GM12878 (cell line): ENCODE results near the gene S100A4. TPM values are rescaled to one million over a fixed set of nuclear protein-coding genes. Genes with fewer than 3 reads are reported as not detected.

Experiments
- ATAC-seq: fragments of 200-7000 bp; cut with Tn5 transposase; 3 replicates; pipeline ENCODE4 v1.9.1; 2020; ENCODE audit warnings: mild to moderate bottlenecking, moderate library complexity
- BruUV-seq: library from RNA; stranded (reverse); fragments of 400-500 nt; replicated peaks from 2 replicates; lab custom pipeline; 2021; lab: Mats Ljungman, UMichigan
- CTCF ChIA-PET: fragments of 300-600 bp; sonication (Branson Sonifier 250); formaldehyde crosslinking; extraction: SDS; loops from one replicate; lab custom pipeline; 2021; ENCODE audit warnings: inconsistent platforms; lab: Yijun Ruan, JAX
- POLR2A ChIA-PET: fragments of 350-600 bp; formaldehyde crosslinking; extraction: SDS; loops from one replicate; lab custom pipeline; 2021; ENCODE audit warnings: inconsistent platforms; lab: Charles Lee
- RAD21 ChIA-PET: fragments of 300-600 bp; sonication (Branson Sonifier 250); formaldehyde crosslinking; loops from one replicate; lab custom pipeline; 2023; ENCODE audit warnings: antibody characterized with exemption; ENCODE audit not compliant: unreplicated experiment; lab: Charles Lee
- SMC1A ChIA-PET: fragments of 300-600 bp; sonication (Branson Sonifier 250); formaldehyde crosslinking; loops from one replicate; lab custom pipeline; 2023; ENCODE audit not compliant: unreplicated experiment, uncharacterized antibody; lab: Charles Lee
- DNase-seq: peaks from one replicate; pipeline ENCODE4 v3.0.0-alpha.2; 2011; ENCODE audit warnings: low read depth, low spot score
- FAIRE-seq: peaks from 3 replicates; lab custom pipeline; 2011; peaks lifted over from hg19 to GRCh38; lab: Jason Lieb, UNC
- H2AFZ ChIP-seq: 2 replicates; pipeline ENCODE4 v1.6.0; 2011; ENCODE audit warnings: low read depth, low read length, control low read depth; ENCODE audit not compliant: control insufficient read depth
- H3K27ac ChIP-seq: 2 replicates; pipeline ENCODE4 v1.5.1; 2011; ENCODE audit warnings: control low read depth; ENCODE audit not compliant: control insufficient read depth, insufficient read depth
- H3K27me3 ChIP-seq, 2 experiments: replicated peaks in 1 of 2; 2 replicates each; pipeline versions ENCODE4 v1.6.0 to v1.6.1; 2011; ENCODE audit warnings: low read length in 1 of 2; ENCODE audit not compliant: control insufficient read depth in 2 of 2, insufficient read depth in 2 of 2
- H3K36me3 ChIP-seq, 2 experiments: 2 replicates each; pipeline ENCODE4 v1.5.1; 2011; ENCODE audit warnings: low read length in 1 of 2; ENCODE audit not compliant: control insufficient read depth in 2 of 2, insufficient read depth in 2 of 2
- H3K4me1 ChIP-seq: 2 replicates; pipeline ENCODE4 v1.6.1; 2011; ENCODE audit warnings: mild to moderate bottlenecking, low read length, moderate library complexity, mixed read lengths; ENCODE audit not compliant: control insufficient read depth, insufficient read depth
- H3K4me2 ChIP-seq: 2 replicates; pipeline ENCODE4 v1.6.0; 2011; ENCODE audit warnings: control low read depth; ENCODE audit not compliant: control insufficient read depth, insufficient read depth
- H3K4me3 ChIP-seq: fragments of 200-600 bp; sonication (generic); 2 replicates; pipeline ENCODE4 v1.5.1; 2016
- H3K79me2 ChIP-seq: 2 replicates; pipeline ENCODE4 v1.6.0; 2011; ENCODE audit warnings: low read length; ENCODE audit not compliant: control insufficient read depth, insufficient read depth
- H3K9ac ChIP-seq: 2 replicates; pipeline ENCODE4 v1.8.0; 2011; ENCODE audit warnings: low read length, control low read depth, mixed read lengths; ENCODE audit not compliant: control insufficient read depth, insufficient read depth
- H3K9me3 ChIP-seq: replicated peaks from 3 replicates; pipeline ENCODE4 v1.5.1; 2011; ENCODE audit warnings: mild to moderate bottlenecking, low read length; ENCODE audit not compliant: control insufficient read depth, insufficient read depth
- H4K20me1 ChIP-seq: 2 replicates; pipeline ENCODE4 v1.6.0; 2011; ENCODE audit not compliant: control insufficient read depth, insufficient read depth
- BCL3 ChIP-seq: IDR thresholded peaks from 2 replicates; pipeline ENCODE4 v1.6.1; 2011; ENCODE audit warnings: borderline replicate concordance, low read depth, mild to moderate bottlenecking, moderate library complexity, low read length; ENCODE audit not compliant: insufficient read depth, poor library complexity, severe bottlenecking
- CBX3 ChIP-seq: fragments of 200-600 bp; sonication (generic); IDR thresholded peaks from 2 replicates; pipeline ENCODE4 v1.6.1; 2016; ENCODE audit warnings: low read depth, borderline replicate concordance
- MEF2A ChIP-seq: IDR thresholded peaks from 2 replicates; pipeline ENCODE4 v1.6.1; 2011; ENCODE audit warnings: low read depth, mild to moderate bottlenecking, low read length, moderate library complexity; ENCODE audit not compliant: insufficient read depth
- MTA2 ChIP-seq: fragments of 450-650 bp; IDR thresholded peaks from 2 replicates; pipeline ENCODE4 v1.6.1; 2016; ENCODE audit warnings: low read depth, mild to moderate bottlenecking, moderate library complexity
- PBX3 ChIP-seq: IDR thresholded peaks from 2 replicates; pipeline ENCODE4 v1.6.1; 2011; ENCODE audit warnings: mild to moderate bottlenecking, low read depth, low read length, moderate library complexity; ENCODE audit not compliant: insufficient replicate concordance
- RAD51 ChIP-seq: fragments of 450-650 bp; IDR thresholded peaks from 2 replicates; pipeline ENCODE4 v1.6.1; 2016; ENCODE audit warnings: moderate library complexity, mild to moderate bottlenecking, inconsistent platforms
- SKIL ChIP-seq: fragments of 450-650 bp; IDR thresholded peaks from 2 replicates; pipeline ENCODE4 v1.6.1; 2017; ENCODE audit warnings: mild to moderate bottlenecking, low read depth, inconsistent platforms; ENCODE audit not compliant: poor library complexity, severe bottlenecking
- SMAD5 ChIP-seq: IDR thresholded peaks from 2 replicates; pipeline ENCODE4 v1.6.1; 2016; ENCODE audit warnings: antibody characterized with exemption, low read depth
- SUPT20H ChIP-seq: IDR thresholded peaks from 2 replicates; pipeline ENCODE4 v1.6.1; 2011; ENCODE audit warnings: low read depth, mild to moderate bottlenecking, low read length, moderate library complexity, borderline replicate concordance; ENCODE audit not compliant: control insufficient read depth
- WGBS: methylation state at CpG from one replicate; pipeline ENCODE4 v1.1.6; 2016; ENCODE audit warnings: low lambda C conversion rate; ENCODE audit not compliant: insufficient replicate concordance, insufficient coverage; ENCODE audit errors: missing lambda C conversion rate; 5-methylcytosine and 5-hydroxymethylcytosine counted together
- in situ Hi-C: fragments of 300-500 bp; cut with MboI; formaldehyde crosslinking; loops from 9 replicates; pipeline ENCODE4 v1.14.3; 2018; ENCODE audit warnings: mixed read lengths
- intact Hi-C: fragments of 100-400 bp; cut with micrococcal nuclease; formaldehyde crosslinking; loops from one replicate; pipeline ENCODE4 v1.14.2; 2022; ENCODE audit not compliant: unreplicated experiment
- polyA plus RNA-seq, 11 experiments: library from polyadenylated mRNA; depleted of rRNA in 4 of 11; unstranded in 6 of 11; stranded (reverse) in 5 of 11; fragments of >200 nt; fragmentation: Nextera tagmentation in 4 of 11; fragmentation: Illumina TruSeq in 1 of 11; extraction: Ambion mirVana in 4 of 11; extraction: Trizol in 1 of 11; gene quantifications; 1 replicate in 1 of 11; 2 replicates in 10 of 11; pipeline versions ENCODE4 v1.2.1 to v1.2.3, GENCODE V29; 2011 to 2016; ENCODE audit warnings: inconsistent platforms in 2 of 11, missing spikeins in 2 of 11, low read depth in 1 of 11
- total RNA-seq, 4 experiments: library from RNA; depleted of rRNA in 3 of 4; stranded (reverse); fragments of >200 nt in 3 of 4; fragmentation: Illumina TruSeq in 1 of 4; extraction: Trizol in 1 of 4; gene quantifications; 2 replicates each; pipeline versions ENCODE4 v1.2.1 to v1.2.3, GENCODE V29; 2013 to 2021

S100A4 gene
- total and polyA plus RNA-seq, 10 of the 15 experiments (the other 5 are each of a cell fraction or from before 2014, with no cell fraction given), result 4.3 to 104 (median 27.3) TPM

GRCh38 chr1:153498746-153499145, 46.9 kb downstream of the S100A4 start:
- intact Hi-C loops, result loop anchor here (5.0 kb wide), 1 partner anchor 96 kb away; no protein-coding TSS in a partner anchor
- Histone ChIP-seq H3K4me2 (no peak overlapping the region), H3K79me2 (no peaks in the 10 kb centered on the region), H4K20me1 (no peaks in the 10 kb centered on the region), H3K36me3 (no peaks in the 10 kb centered on the region), H3K4me1 (peaks cover 3% of the 10 kb centered on the region; the same call in 1 of the 2 replicates), H2AFZ (no peak overlapping the region), H3K4me3 (no peak overlapping the region), H3K27me3 (no peaks in the 10 kb centered on the region; a peak in 1 of 4 replicates), H3K9ac (no peak overlapping the region), H3K27ac (no peak overlapping the region), H3K9me3 (no peaks in the 10 kb centered on the region)
- ATAC-seq (no peak), FAIRE-seq (no peak), DNase-seq (no peak)
- no peak for TF ChIP-seq CBX3
- no peak for TF ChIP-seq PBX3
- no peak for TF ChIP-seq BCL3
- TF ChIP-seq SMAD5, result no peak
- no peak for TF ChIP-seq SKIL
- TF ChIP-seq MTA2, result no peak
- no peak for TF ChIP-seq RAD51
- no peak for TF ChIP-seq SUPT20H
- TF ChIP-seq MEF2A, result no peak
- RAD21 ChIA-PET, result interaction anchor here (2.0 kb wide), 1 partner anchor 145 kb away, joined by 6 read pairs; no protein-coding TSS in a partner anchor
- CTCF ChIA-PET, result interaction anchor here (1.0 to 8.0 kb wide), 7 partner anchors 9 to 147 kb away, joined by 3 to 326 read pairs (median 7); partner anchors contain the start of genes PGLYRP4 and S100A9
- POLR2A ChIA-PET, result no interaction called here
- in situ Hi-C loops, result loop anchor here (5.0 kb wide), 1 partner anchor 146 kb away; no protein-coding TSS in a partner anchor
- WGBS, result 10% methylated on average over 2 of the region's 2 CpGs
- SMC1A ChIA-PET, result no interaction called here
- no TSS peak for BruUV-seq
